ENCODE results near the gene GPR15LG.

Gene GPR15LG

GRCh38 chr10:84212014-84212413 lies 38.4 kb downstream of the GPR15LG start:
- H3K27me3 ChIP-seq (ENCODE audit: control insufficient read depth in 1 of 2, insufficient read depth in 2 of 2, low read length in 2 of 2): peaks cover 0 to 6% of the 10 kb centered on the region in 2 donors
- no peaks in the 10 kb centered on the region for H3K9me3 ChIP-seq (ENCODE audit: control insufficient read depth in 1 of 2, low read length in 2 of 2)
- no peaks in the 10 kb centered on the region for H3K36me3 ChIP-seq (ENCODE audit: control insufficient read depth in 1 of 2, insufficient read depth in 2 of 2, low read length in 2 of 2)

DNA sequence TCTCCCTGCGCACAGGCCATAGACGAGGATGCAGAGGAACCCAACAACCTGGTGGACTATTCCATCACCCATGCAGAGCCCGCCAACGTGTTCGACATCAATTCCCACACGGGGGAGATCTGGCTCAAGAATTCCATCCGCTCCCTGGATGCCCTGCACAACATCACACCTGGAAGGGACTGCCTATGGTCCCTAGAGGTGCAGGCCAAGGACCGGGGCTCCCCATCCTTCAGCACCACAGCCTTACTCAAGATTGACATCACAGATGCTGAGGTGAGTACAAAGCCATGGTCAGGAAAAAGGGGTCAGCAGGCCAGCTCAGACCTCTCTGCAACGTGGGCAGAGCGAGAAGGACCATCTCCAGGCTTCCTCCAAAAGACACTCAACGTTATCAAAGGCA lies 39.5 kb downstream of the GPR15LG start:
- H3K27ac ChIP-seq (ENCODE audit: low read depth, low read length): no peak overlapping the region
- no peaks in the 10 kb centered on the region for H3K4me1 ChIP-seq (ENCODE audit: control insufficient read depth in 1 of 2, insufficient read depth in 2 of 2, low read length in 2 of 2)
- H3K36me3 ChIP-seq (ENCODE audit: control insufficient read depth in 1 of 2, insufficient read depth in 2 of 2, low read length in 2 of 2): no peaks in the 10 kb centered on the region
- H3K9ac ChIP-seq (ENCODE audit: low read depth in 1 of 2, low read length in 2 of 2): no peak overlapping the region
- H3K4me3 ChIP-seq (ENCODE audit: low read depth in 1 of 2, low read length in 2 of 2): no peak overlapping the region
- peaks cover 0 to 6% of the 10 kb centered on the region in 2 donors for H3K27me3 ChIP-seq (ENCODE audit: control insufficient read depth in 1 of 2, insufficient read depth in 2 of 2, low read length in 2 of 2)
- H3K9me3 ChIP-seq (ENCODE audit: control insufficient read depth in 1 of 2, low read length in 2 of 2): no peaks in the 10 kb centered on the region

More at GRCh38 chr10:84212014-84212413, 38.4 kb downstream of the GPR15LG start:
- H3K9ac ChIP-seq (ENCODE audit: low read depth in 1 of 2, low read length in 2 of 2): no peak overlapping the region
- no peak overlapping the region for H3K4me3 ChIP-seq (ENCODE audit: low read depth in 1 of 2, low read length in 2 of 2)
- H3K4me1 ChIP-seq (ENCODE audit: control insufficient read depth in 1 of 2, insufficient read depth in 2 of 2, low read length in 2 of 2): no peaks in the 10 kb centered on the region
- no peak overlapping the region for H3K27ac ChIP-seq (ENCODE audit: low read depth, low read length)

- Histone ChIP-seq H3K36me3 (ENCODE audit: control insufficient read depth in 1 of 2, insufficient read depth in 2 of 2, low read length in 2 of 2) (no peaks in the 10 kb centered on the region), H3K4me1 (ENCODE audit: control insufficient read depth in 1 of 2, insufficient read depth in 2 of 2, low read length in 2 of 2) (no peaks in the 10 kb centered on the region), H3K4me3 (ENCODE audit: low read depth in 1 of 2, low read length in 2 of 2) (no peak overlapping the region), H3K27me3 (ENCODE audit: control insufficient read depth in 1 of 2, insufficient read depth in 2 of 2, low read length in 2 of 2) (peaks cover 0 to 6% of the 10 kb centered on the region in 2 donors), H3K27ac (ENCODE audit: low read depth, low read length) (no peak overlapping the region), H3K9ac (ENCODE audit: low read depth in 1 of 2, low read length in 2 of 2) (no peak overlapping the region), H3K9me3 (ENCODE audit: control insufficient read depth in 1 of 2, low read length in 2 of 2) (no peaks in the 10 kb centered on the region)
These were observed 40.5 kb downstream of the GPR15LG start for GRCh38 chr10:84214046-84214572.

GRCh38 chr10:84214612-84215235 lies 41.1 kb downstream of the GPR15LG start:
- H3K27me3 ChIP-seq (ENCODE audit: control insufficient read depth in 1 of 2, insufficient read depth in 2 of 2, low read length in 2 of 2): peaks cover 0 to 6% of the 10 kb centered on the region in 2 donors
- H3K27ac ChIP-seq (ENCODE audit: low read depth, low read length): no peak overlapping the region
- H3K36me3 ChIP-seq (ENCODE audit: control insufficient read depth in 1 of 2, insufficient read depth in 2 of 2, low read length in 2 of 2): no peaks in the 10 kb centered on the region
- H3K4me3 ChIP-seq (ENCODE audit: low read depth in 1 of 2, low read length in 2 of 2): no peak overlapping the region
- H3K9ac ChIP-seq (ENCODE audit: low read depth in 1 of 2, low read length in 2 of 2): no peak overlapping the region
- no peaks in the 10 kb centered on the region for H3K4me1 ChIP-seq (ENCODE audit: control insufficient read depth in 1 of 2, insufficient read depth in 2 of 2, low read length in 2 of 2)
- H3K9me3 ChIP-seq (ENCODE audit: control insufficient read depth in 1 of 2, low read length in 2 of 2): no peaks in the 10 kb centered on the region

GRCh38 chr10:84216834-84217233 lies 43.2 kb downstream of the GPR15LG start:
- no peaks in the 10 kb centered on the region for H3K36me3 ChIP-seq (ENCODE audit: control insufficient read depth in 1 of 2, insufficient read depth in 2 of 2, low read length in 2 of 2)
- no peak overlapping the region for H3K9ac ChIP-seq (ENCODE audit: low read depth in 1 of 2, low read length in 2 of 2)
- H3K27ac ChIP-seq (ENCODE audit: low read depth, low read length): no peak overlapping the region
- H3K9me3 ChIP-seq (ENCODE audit: control insufficient read depth in 1 of 2, low read length in 2 of 2): no peaks in the 10 kb centered on the region
- H3K27me3 ChIP-seq (ENCODE audit: control insufficient read depth in 1 of 2, insufficient read depth in 2 of 2, low read length in 2 of 2): peaks cover 0 to 6% of the 10 kb centered on the region in 2 donors
- no peaks in the 10 kb centered on the region for H3K4me1 ChIP-seq (ENCODE audit: control insufficient read depth in 1 of 2, insufficient read depth in 2 of 2, low read length in 2 of 2)
- no peak overlapping the region for H3K4me3 ChIP-seq (ENCODE audit: low read depth in 1 of 2, low read length in 2 of 2)

DNA sequence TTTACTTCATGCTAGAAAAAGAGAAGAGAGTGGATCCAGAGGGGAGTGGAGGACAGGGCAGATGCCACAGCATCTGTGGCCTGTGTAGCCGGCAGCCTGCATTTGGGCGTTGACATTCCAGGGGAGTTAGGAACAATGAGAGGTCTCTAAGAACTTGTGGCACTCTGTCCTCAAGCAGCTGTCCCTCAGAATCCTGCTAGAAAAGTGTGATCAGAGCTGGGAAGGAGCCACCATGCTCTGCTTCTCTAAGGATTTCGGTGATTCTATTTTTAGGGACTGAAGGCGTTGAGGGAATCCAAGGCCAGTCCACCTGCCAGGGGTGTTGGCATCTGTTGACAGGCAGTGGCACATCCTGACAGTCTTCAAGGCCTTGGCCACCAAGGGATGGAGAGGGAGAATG lies 44.1 kb downstream of the GPR15LG start:
- Histone ChIP-seq H3K27ac (ENCODE audit: low read depth, low read length) (no peak overlapping the region), H3K9ac (ENCODE audit: low read depth in 1 of 2, low read length in 2 of 2) (no peak overlapping the region), H3K36me3 (ENCODE audit: control insufficient read depth in 1 of 2, insufficient read depth in 2 of 2, low read length in 2 of 2) (no peaks in the 10 kb centered on the region), H3K4me1 (ENCODE audit: control insufficient read depth in 1 of 2, insufficient read depth in 2 of 2, low read length in 2 of 2) (no peaks in the 10 kb centered on the region), H3K27me3 (ENCODE audit: control insufficient read depth in 1 of 2, insufficient read depth in 2 of 2, low read length in 2 of 2) (peaks cover 0 to 6% of the 10 kb centered on the region in 2 donors), H3K4me3 (ENCODE audit: low read depth in 1 of 2, low read length in 2 of 2) (no peak overlapping the region), H3K9me3 (ENCODE audit: control insufficient read depth in 1 of 2, low read length in 2 of 2) (no peaks in the 10 kb centered on the region)

GRCh38 chr10:84221916-84222315 lies 48.3 kb downstream of the GPR15LG start:
- no peaks in the 10 kb centered on the region for H3K4me1 ChIP-seq (ENCODE audit: control insufficient read depth in 1 of 2, insufficient read depth in 2 of 2, low read length in 2 of 2)
- no peak overlapping the region for H3K4me3 ChIP-seq (ENCODE audit: low read depth in 1 of 2, low read length in 2 of 2)

GRCh38 chr10:84224411-84225028 lies 50.9 kb downstream of the GPR15LG start:
- Histone ChIP-seq H3K27ac (ENCODE audit: low read depth, low read length) (no peak overlapping the region), H3K9me3 (ENCODE audit: control insufficient read depth in 1 of 2, low read length in 2 of 2) (no peaks in the 10 kb centered on the region), H3K4me1 (ENCODE audit: control insufficient read depth in 1 of 2, insufficient read depth in 2 of 2, low read length in 2 of 2) (no peaks in the 10 kb centered on the region), H3K4me3 (ENCODE audit: low read depth in 1 of 2, low read length in 2 of 2) (no peak overlapping the region), H3K9ac (ENCODE audit: low read depth in 1 of 2, low read length in 2 of 2) (no peak overlapping the region), H3K36me3 (ENCODE audit: control insufficient read depth in 1 of 2, insufficient read depth in 2 of 2, low read length in 2 of 2) (no peaks in the 10 kb centered on the region), H3K27me3 (ENCODE audit: control insufficient read depth in 1 of 2, insufficient read depth in 2 of 2, low read length in 2 of 2) (no peaks in the 10 kb centered on the region)

More at GRCh38 chr10:84221916-84222315, 48.3 kb downstream of the GPR15LG start:
- no peaks in the 10 kb centered on the region for H3K36me3 ChIP-seq (ENCODE audit: control insufficient read depth in 1 of 2, insufficient read depth in 2 of 2, low read length in 2 of 2)
- H3K9ac ChIP-seq (ENCODE audit: low read depth in 1 of 2, low read length in 2 of 2): no peak overlapping the region
- H3K27me3 ChIP-seq (ENCODE audit: control insufficient read depth in 1 of 2, insufficient read depth in 2 of 2, low read length in 2 of 2): no peaks in the 10 kb centered on the region
- H3K27ac ChIP-seq (ENCODE audit: low read depth, low read length): no peak overlapping the region
- H3K9me3 ChIP-seq (ENCODE audit: control insufficient read depth in 1 of 2, low read length in 2 of 2): no peaks in the 10 kb centered on the region

- H3K36me3 ChIP-seq (ENCODE audit: control insufficient read depth in 1 of 2, insufficient read depth in 2 of 2, low read length in 2 of 2): no peaks in the 10 kb centered on the region
- no peaks in the 10 kb centered on the region for H3K9me3 ChIP-seq (ENCODE audit: control insufficient read depth in 1 of 2, low read length in 2 of 2)
- no peak within 1 kb of the TSS for H3K27ac ChIP-seq (ENCODE audit: low read depth, low read length)
- H3K4me1 ChIP-seq (ENCODE audit: control insufficient read depth in 1 of 2, insufficient read depth in 2 of 2, low read length in 2 of 2): no peaks in the 10 kb centered on the region
- no peaks in the 10 kb centered on the region for H3K27me3 ChIP-seq (ENCODE audit: control insufficient read depth in 1 of 2, insufficient read depth in 2 of 2, low read length in 2 of 2)
- H3K9ac ChIP-seq (ENCODE audit: low read depth in 1 of 2, low read length in 2 of 2): no peak within 1 kb of the TSS
- H3K4me3 ChIP-seq (ENCODE audit: low read depth in 1 of 2, low read length in 2 of 2): no peak within 1 kb of the TSS
These were observed 52.0 kb downstream of the GPR15LG start, which contains the start of gene LRIT2 for GRCh38 chr10:84225427-84226173. Gene LRIT2, minus strand, starts transcription at chr10:84225544. Its CDS starts 24 bp downstream, at chr10:84225520.

DNA sequence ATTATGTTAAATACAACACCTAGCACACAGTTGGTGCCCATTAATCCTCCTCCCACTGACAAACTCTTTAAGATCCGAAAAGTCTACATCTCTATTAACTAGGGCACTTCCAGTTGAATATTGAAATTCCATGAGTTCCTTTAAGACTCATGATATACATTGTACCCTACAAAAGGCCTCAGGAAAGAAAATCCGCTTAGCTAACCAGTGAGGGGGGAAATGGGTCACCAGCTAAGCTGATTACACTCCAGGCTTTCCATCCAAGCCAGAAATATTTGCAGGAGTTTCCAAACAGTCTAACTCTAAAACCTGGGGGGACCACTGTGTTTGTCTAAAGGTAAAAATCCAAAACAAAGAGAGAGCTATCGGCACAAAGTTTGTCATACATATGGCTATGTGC lies 53.0 kb downstream of the GPR15LG start:
- no peak overlapping the region for H3K27ac ChIP-seq (ENCODE audit: low read depth, low read length)
- H3K4me1 ChIP-seq (ENCODE audit: control insufficient read depth in 1 of 2, insufficient read depth in 2 of 2, low read length in 2 of 2): no peaks in the 10 kb centered on the region
- no peaks in the 10 kb centered on the region for H3K36me3 ChIP-seq (ENCODE audit: control insufficient read depth in 1 of 2, insufficient read depth in 2 of 2, low read length in 2 of 2)
- no peaks in the 10 kb centered on the region for H3K27me3 ChIP-seq (ENCODE audit: control insufficient read depth in 1 of 2, insufficient read depth in 2 of 2, low read length in 2 of 2)
- H3K4me3 ChIP-seq (ENCODE audit: low read depth in 1 of 2, low read length in 2 of 2): no peak overlapping the region
- no peak overlapping the region for H3K9ac ChIP-seq (ENCODE audit: low read depth in 1 of 2, low read length in 2 of 2)
- H3K9me3 ChIP-seq (ENCODE audit: control insufficient read depth in 1 of 2, low read length in 2 of 2): no peaks in the 10 kb centered on the region
